Measurements from ENCODE around the gene DMAC1.

The DMAC1 gene

GRCh38 chr9:7782400-7783120 lies 17.0 kb downstream of the DMAC1 start:
- DNase-seq (ENCODE audit: low spot score), result no peak

GRCh38 chr9:7780261-7780988 lies 19.2 kb downstream of the DMAC1 start:
- DNase-seq (ENCODE audit: low spot score), result no peak

- no peak for DNase-seq (ENCODE audit: low spot score)
Observed at GRCh38 chr9:7778851-7779600, 20.6 kb downstream of the DMAC1 start.

- no peak for DNase-seq (ENCODE audit: low spot score)
Observed at GRCh38 chr9:7777771-7778170, 21.8 kb downstream of the DMAC1 start.

GRCh38 chr9:7770111-7770510 lies 29.5 kb downstream of the DMAC1 start:
- no peak for DNase-seq (ENCODE audit: low spot score)

GRCh38 chr9:7762600-7762999 lies 37.0 kb downstream of the DMAC1 start:
- DNase-seq (ENCODE audit: low spot score), result no peak

- no peak for DNase-seq (ENCODE audit: low spot score)
Observed at GRCh38 chr9:7760014-7760415, 39.6 kb downstream of the DMAC1 start.

- DNase-seq (ENCODE audit: low spot score), result peak; percentile 43
Observed at GRCh38 chr9:7756088-7756487, 43.5 kb downstream of the DMAC1 start.

- DNase-seq (ENCODE audit: low spot score), result no peak
Observed at GRCh38 chr9:7752481-7752880, 47.1 kb downstream of the DMAC1 start.

Measured in CD4-positive, alpha-beta T cell treated with Interleukin-2 at 100 ng/mL for 4 hours (primary cell).